NB4 (cell line): ENCODE results near the gene MAP3K5.

Experiments used
- POLR2A ChIP-seq: IDR thresholded peaks from 2 replicates; pipeline ENCODE4 v1.6.1; 2011; ENCODE audit warnings: mild to moderate bottlenecking; ENCODE audit not compliant: insufficient read length; ENCODE audit errors: extremely low read depth
- TF ChIP-seq, protein P1 (sequence below): IDR thresholded peaks from one replicate; pipeline ENCODE4 v1.5.1; 2012; ENCODE audit warnings: low read depth, low read length

GRCh38 chr6:136657666-136658065 lies 134.6 kb downstream of the MAP3K5 start:
- TF ChIP-seq, protein P1, sequence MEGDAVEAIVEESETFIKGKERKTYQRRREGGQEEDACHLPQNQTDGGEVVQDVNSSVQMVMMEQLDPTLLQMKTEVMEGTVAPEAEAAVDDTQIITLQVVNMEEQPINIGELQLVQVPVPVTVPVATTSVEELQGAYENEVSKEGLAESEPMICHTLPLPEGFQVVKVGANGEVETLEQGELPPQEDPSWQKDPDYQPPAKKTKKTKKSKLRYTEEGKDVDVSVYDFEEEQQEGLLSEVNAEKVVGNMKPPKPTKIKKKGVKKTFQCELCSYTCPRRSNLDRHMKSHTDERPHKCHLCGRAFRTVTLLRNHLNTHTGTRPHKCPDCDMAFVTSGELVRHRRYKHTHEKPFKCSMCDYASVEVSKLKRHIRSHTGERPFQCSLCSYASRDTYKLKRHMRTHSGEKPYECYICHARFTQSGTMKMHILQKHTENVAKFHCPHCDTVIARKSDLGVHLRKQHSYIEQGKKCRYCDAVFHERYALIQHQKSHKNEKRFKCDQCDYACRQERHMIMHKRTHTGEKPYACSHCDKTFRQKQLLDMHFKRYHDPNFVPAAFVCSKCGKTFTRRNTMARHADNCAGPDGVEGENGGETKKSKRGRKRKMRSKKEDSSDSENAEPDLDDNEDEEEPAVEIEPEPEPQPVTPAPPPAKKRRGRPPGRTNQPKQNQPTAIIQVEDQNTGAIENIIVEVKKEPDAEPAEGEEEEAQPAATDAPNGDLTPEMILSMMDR, result no peak
- TF ChIP-seq POLR2A, result no peak
